ENCODE data around the gene FGD2. TPM values are rescaled to one million over a fixed set of nuclear protein-coding genes. Genes with fewer than 3 reads are reported as not detected.
A peak's percentile ranks its signal among the peaks of the same experiment; 100 is the strongest.

The FGD2 gene
- total and polyA plus RNA-seq, 2 donors (not counting 1 experiment from before 2014, with no cell fraction given), result 352 to 682 TPM

GRCh38 chr6:37052027-37052628 is 46.7 kb downstream of the FGD2 start:
- no peak for DNase-seq
- Histone ChIP-seq H4K20me1 (ENCODE audit: control insufficient read depth, insufficient read depth, low read length, poor library complexity, severe bottlenecking) (no peaks in the 10 kb centered on the region), H2AFZ (ENCODE audit: insufficient read depth, low read depth, low read length, poor library complexity, severe bottlenecking) (no peak overlapping the region), H3K79me2 (ENCODE audit: control insufficient read depth, insufficient read depth, low read length) (no peaks in the 10 kb centered on the region), H3K27me3 (replicated peaks in 1 of 4; ENCODE audit: control extremely low read depth in 1 of 4, control insufficient read depth in 3 of 4, insufficient read depth in 4 of 4, low read length in 3 of 4) (no peaks in the 10 kb centered on the region), H3K9me3 (ENCODE audit: control extremely low read depth in 1 of 3, control insufficient read depth in 2 of 3, insufficient read depth in 1 of 3, low read length in 2 of 3) (peaks cover 0 to 6% (median 0%) of the 10 kb centered on the region in 3 donors), H3K4me1 (ENCODE audit: control insufficient read depth in 2 of 2, insufficient read depth in 2 of 2, low read length in 2 of 2) (peaks cover 45 to 53% of the 10 kb centered on the region in 2 donors), H3K36me3 (replicated peaks in 1 of 2; ENCODE audit: control extremely low read depth in 1 of 2, control insufficient read depth in 1 of 2, extremely low read depth in 1 of 2, insufficient read depth in 2 of 2, low read length in 1 of 2) (no peaks in the 10 kb centered on the region), H3K27ac (ENCODE audit: low read length in 2 of 2) (no peak overlapping the region), H3K9ac (ENCODE audit: low read length) (no peak overlapping the region), H3K4me2 (replicated peaks; ENCODE audit: low read depth, low read length, poor library complexity, severe bottlenecking) (peak overlapping the region; percentile 77), H3K4me3 (ENCODE audit: control extremely low read depth in 1 of 5, extremely low read depth in 1 of 5, insufficient read depth in 1 of 5, low read depth in 2 of 5, low read length in 4 of 5) (no peak overlapping the region)
- no peak for ATAC-seq (ENCODE audit: low read depth)
- ChIA-PET POLR2A (interaction anchor here (0.7 to 6.1 kb wide), 9 partner anchors 18 to 125 kb away, joined by 3 to 121 read pairs (median 7); partner anchors contain the start of genes FGD2 and PIM1), CTCF (interaction anchor here (0.7 to 13.4 kb wide), 26 partner anchors 10 to 286 kb away, joined by 3 to 487 read pairs (median 6); partner anchors contain the start of genes C6orf89 and PIM1)
- Mint-ChIP-seq H3K4me1 (peaks cover 48% of the 10 kb centered on the region), H3K27ac (peak overlapping the region; percentile 85), H3K27me3 (no peaks in the 10 kb centered on the region), H3K4me3 (peak overlapping the region; percentile 71), H3K9me3 (ENCODE audit: insufficient read depth) (no peaks in the 10 kb centered on the region)
- 87% methylated on average over 5 of the region's 9 CpGs for WGBS (ENCODE audit: insufficient coverage)
- intact Hi-C loops (cut with micrococcal nuclease), result no loop called here
- TF ChIP-seq CTCF (IDR thresholded peaks at IDR 0.05), result no peak
- TF ChIP-seq EZH2 (IDR thresholded peaks at IDR 0.05; ENCODE audit: borderline replicate concordance, insufficient read depth, low read depth, low read length, poor library complexity, severe bottlenecking), result no peak

DNA sequence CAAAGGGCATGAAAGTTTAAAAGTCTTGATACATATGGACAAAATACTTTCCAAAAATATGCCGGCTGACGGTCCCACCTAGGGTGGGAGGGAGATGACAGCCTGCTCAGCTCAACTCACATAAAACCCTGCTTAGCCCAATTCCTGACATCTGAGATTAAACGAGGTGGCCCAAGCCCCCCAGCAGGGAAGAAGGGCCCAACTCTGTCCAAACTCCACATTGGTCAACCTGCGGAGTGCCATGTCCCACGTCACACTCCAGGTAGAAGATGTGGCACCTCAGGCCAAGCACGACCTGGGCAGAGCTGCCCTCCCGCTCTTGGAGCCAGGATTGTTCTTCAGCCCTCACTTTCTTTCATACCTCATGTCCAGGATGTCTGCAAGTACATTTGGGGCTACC is 48.2 kb downstream of the FGD2 start:
- no peaks in the 10 kb centered on the region for H3K36me3 ChIP-seq (replicated peaks in 1 of 2; ENCODE audit: control extremely low read depth in 1 of 2, control insufficient read depth in 1 of 2, extremely low read depth in 1 of 2, insufficient read depth in 2 of 2, low read length in 1 of 2)
- WGBS (ENCODE audit: insufficient coverage), result 94% methylated on average over 6 of the region's 7 CpGs
- CTCF ChIA-PET, result interaction anchor here (1.4 to 13.4 kb wide), 4 partner anchors 26 to 154 kb away, joined by 3 to 487 read pairs (median 314); partner anchors contain the start of gene PIM1
- H3K79me2 ChIP-seq (ENCODE audit: control insufficient read depth, insufficient read depth, low read length), result no peaks in the 10 kb centered on the region
- H3K9me3 Mint-ChIP-seq (ENCODE audit: insufficient read depth), result no peaks in the 10 kb centered on the region
- peaks cover 35% of the 10 kb centered on the region for H3K4me1 Mint-ChIP-seq
- POLR2A ChIA-PET, result no interaction called here
- no peak overlapping the region for H3K27ac Mint-ChIP-seq
- H3K9ac ChIP-seq (ENCODE audit: low read length), result no peak overlapping the region
- no peak overlapping the region for H3K4me3 ChIP-seq (ENCODE audit: control extremely low read depth in 1 of 5, extremely low read depth in 1 of 5, insufficient read depth in 1 of 5, low read depth in 2 of 5, low read length in 4 of 5)
- ATAC-seq (ENCODE audit: low read depth) (no peak), DNase-seq (no peak)
- no peak overlapping the region for H3K4me3 Mint-ChIP-seq
- H2AFZ ChIP-seq (ENCODE audit: insufficient read depth, low read depth, low read length, poor library complexity, severe bottlenecking), result no peak overlapping the region
- peaks cover 32 to 37% of the 10 kb centered on the region in 2 donors for H3K4me1 ChIP-seq (ENCODE audit: control insufficient read depth in 2 of 2, insufficient read depth in 2 of 2, low read length in 2 of 2)
- H3K27ac ChIP-seq (ENCODE audit: low read length in 2 of 2), result no peak overlapping the region
- TF ChIP-seq EZH2 (IDR thresholded peaks at IDR 0.05; ENCODE audit: borderline replicate concordance, insufficient read depth, low read depth, low read length, poor library complexity, severe bottlenecking) (no peak), CTCF (IDR thresholded peaks at IDR 0.05) (no peak)
- peaks cover 0 to 6% (median 0%) of the 10 kb centered on the region in 3 donors for H3K9me3 ChIP-seq (ENCODE audit: control extremely low read depth in 1 of 3, control insufficient read depth in 2 of 3, insufficient read depth in 1 of 3, low read length in 2 of 3)
- no peaks in the 10 kb centered on the region for H4K20me1 ChIP-seq (ENCODE audit: control insufficient read depth, insufficient read depth, low read length, poor library complexity, severe bottlenecking)
- H3K27me3 Mint-ChIP-seq, result no peaks in the 10 kb centered on the region
- intact Hi-C loops (cut with micrococcal nuclease), result no loop called here
- H3K4me2 ChIP-seq (replicated peaks; ENCODE audit: low read depth, low read length, poor library complexity, severe bottlenecking), result no peak overlapping the region
- no peaks in the 10 kb centered on the region for H3K27me3 ChIP-seq (replicated peaks in 1 of 4; ENCODE audit: control extremely low read depth in 1 of 4, control insufficient read depth in 3 of 4, insufficient read depth in 4 of 4, low read length in 3 of 4)
